ENCODE measurements around the gene TCN1.
"Not testable (repeated sequence)": the region's sequence is repeated elsewhere in the genome, so short reads cannot be mapped to it uniquely, and the experiment has no call there.

Gene TCN1, protein sequence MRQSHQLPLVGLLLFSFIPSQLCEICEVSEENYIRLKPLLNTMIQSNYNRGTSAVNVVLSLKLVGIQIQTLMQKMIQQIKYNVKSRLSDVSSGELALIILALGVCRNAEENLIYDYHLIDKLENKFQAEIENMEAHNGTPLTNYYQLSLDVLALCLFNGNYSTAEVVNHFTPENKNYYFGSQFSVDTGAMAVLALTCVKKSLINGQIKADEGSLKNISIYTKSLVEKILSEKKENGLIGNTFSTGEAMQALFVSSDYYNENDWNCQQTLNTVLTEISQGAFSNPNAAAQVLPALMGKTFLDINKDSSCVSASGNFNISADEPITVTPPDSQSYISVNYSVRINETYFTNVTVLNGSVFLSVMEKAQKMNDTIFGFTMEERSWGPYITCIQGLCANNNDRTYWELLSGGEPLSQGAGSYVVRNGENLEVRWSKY

GRCh38 chr11:59866397-59866796 is at the start of gene TCN1:
TSS of gene TCN1 (minus strand) at chr11:59866487. CDS start at chr11:59866470, 17 bp downstream.
- DNase-seq, result no peak

- DNase-seq, result not testable (repeated sequence)
Measured at GRCh38 chr11:59903569-59903968, 37.3 kb upstream of the TCN1 start.

DNA sequence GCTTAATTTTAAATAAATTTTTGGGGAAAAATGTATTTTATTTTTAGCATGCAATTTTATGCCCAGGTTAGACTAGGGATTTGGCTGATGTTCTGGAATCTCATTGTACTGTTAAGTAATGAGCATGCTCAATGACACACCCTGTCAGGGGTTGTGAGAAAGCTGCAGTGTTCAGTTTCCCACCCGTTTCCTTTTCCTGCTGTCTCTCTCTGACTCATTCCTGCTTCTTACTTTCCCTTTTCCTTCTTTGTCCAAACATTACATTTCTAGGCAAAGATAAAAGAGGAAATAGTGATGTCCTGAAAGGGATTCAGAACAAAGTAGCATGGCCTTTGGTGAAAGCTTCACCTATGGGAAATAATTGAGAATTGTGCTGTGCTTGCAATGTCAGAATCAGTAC is 35.0 kb upstream of the TCN1 start:
- no peak for DNase-seq

DNA sequence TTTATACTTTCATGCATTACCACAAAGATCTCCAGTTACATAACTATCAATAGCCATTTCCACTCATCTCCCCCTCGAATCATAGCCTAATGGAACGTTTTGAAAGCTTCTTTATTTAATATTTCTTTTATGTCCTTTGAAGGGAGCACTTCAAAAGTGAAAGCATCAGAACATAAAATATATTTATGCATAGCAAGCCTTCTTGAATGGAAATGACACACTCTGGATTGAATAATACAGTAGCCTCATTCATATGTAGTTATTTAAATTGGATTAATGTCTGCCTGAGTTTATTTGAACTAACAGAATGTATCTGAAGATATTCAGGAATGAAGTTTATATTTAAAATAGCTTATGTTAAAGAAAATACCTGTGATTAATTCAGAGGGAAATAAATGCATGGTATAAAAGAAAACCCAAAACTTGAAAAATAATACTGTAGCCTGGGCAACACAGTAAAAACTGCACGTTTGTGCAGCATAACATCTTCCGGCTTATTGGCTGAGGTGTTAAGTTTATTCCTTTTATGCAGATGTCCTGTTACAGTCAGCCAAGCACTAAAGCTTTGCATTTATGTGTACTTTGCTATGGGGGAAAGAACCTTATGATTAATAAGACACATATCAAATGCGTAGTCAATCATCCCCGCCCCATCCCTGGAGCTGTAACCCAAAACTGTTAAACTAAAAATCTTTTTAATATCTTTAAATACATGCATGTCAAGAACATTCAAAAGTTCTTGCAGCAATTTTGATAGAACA is 34.3 kb upstream of the TCN1 start:
- no peak for DNase-seq

- DNase-seq, result no peak
Measured at GRCh38 chr11:59899532-59899931, 33.2 kb upstream of the TCN1 start.

GRCh38 chr11:59898650-59899049 is 32.4 kb upstream of the TCN1 start:
- DNase-seq, result no peak

- DNase-seq, result no peak
Measured at GRCh38 chr11:59898046-59898445, 31.8 kb upstream of the TCN1 start.

GRCh38 chr11:59894616-59895015 is 28.3 kb upstream of the TCN1 start:
- DNase-seq, result no peak

- DNase-seq, result no peak
Measured at GRCh38 chr11:59891781-59892181, 25.5 kb upstream of the TCN1 start.

- DNase-seq, result not testable (repeated sequence)
Measured at GRCh38 chr11:59887156-59887555, 20.9 kb upstream of the TCN1 start.

GRCh38 chr11:59883597-59883996 is 17.3 kb upstream of the TCN1 start:
- DNase-seq, result no peak

- DNase-seq, result no peak
Measured at GRCh38 chr11:59879567-59879966, 13.3 kb upstream of the TCN1 start.

GRCh38 chr11:59878575-59878974 is 12.3 kb upstream of the TCN1 start, which contains the start of gene OOSP3:
TSS of gene OOSP3 (plus strand) at chr11:59878782. CDS start at chr11:59878809, 27 bp downstream.
- no peak for DNase-seq

- DNase-seq, result no peak
Measured at GRCh38 chr11:59877784-59878183, 11.5 kb upstream of the TCN1 start.

DNA sequence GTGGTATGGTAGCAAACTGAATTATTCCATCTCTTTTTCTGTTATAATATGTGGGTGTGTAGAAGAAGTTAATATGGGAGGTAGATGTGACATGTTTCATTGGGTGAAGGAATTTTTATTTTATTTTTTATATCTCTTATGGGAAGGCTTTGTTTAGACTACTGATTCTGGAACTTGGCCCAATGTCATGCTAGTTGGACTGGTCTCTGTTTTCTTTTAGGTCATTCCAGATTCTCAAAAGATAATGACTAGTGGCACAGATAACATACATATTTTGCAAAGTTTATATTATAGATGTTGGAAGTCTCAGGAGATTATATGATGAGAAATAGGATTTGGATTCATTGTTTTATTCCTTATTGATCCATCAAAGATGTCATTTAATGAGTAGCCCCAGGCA is 11.0 kb upstream of the TCN1 start:
- DNase-seq, result no peak

DNA sequence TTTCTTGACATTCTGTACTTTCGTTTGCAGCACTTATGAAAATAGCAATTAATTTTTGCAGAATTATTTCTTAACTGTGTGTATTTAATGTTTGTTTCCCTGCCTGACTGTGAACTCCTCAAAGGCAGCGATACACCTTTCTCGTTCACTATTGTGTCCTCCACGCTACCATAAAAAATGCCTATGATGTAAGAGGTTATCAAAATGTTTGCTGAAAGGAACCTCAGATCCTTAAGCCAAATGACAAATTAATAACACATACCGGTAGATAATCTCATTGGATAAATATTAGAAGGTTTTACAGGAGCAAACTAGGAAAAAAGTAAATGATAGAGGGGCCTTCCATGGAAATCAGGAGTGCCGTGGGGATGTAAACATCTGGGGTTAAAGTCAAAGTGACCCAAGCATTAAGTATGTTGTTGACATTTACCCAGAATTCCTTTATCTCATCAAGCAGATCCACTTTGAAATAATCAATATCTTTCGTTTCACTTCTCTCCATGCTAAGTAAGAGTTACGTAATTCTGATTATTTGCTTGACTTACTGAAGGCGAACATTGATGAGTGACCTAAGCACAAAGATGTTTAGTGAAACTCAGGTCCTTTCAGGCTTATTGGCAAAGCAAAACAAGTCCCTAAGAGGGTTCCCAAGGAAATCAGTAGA is 9.7 kb upstream of the TCN1 start:
- DNase-seq, result no peak

DNA sequence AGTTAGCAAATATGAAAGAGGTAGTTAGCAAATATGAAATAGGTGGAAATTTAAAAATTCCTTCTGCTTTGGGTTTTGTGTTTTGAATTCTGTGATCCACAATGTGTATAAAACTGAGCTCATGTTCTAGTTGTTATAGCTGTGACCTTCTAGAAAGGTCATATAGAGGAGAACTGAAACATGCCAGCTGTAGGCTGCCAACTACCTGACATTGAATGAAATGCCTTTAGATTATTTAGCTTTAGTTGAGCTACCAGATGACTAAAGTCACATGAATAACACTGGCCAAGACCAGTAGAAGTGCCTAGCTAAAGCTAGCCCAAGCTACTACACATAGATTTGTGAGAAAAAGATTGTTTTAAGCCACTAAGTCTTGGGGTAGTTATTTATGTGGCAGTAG is 5.8 kb upstream of the TCN1 start:
- DNase-seq, result no peak

GRCh38 chr11:59867946-59868345 is 1.7 kb upstream of the TCN1 start:
- DNase-seq, result no peak

DNA sequence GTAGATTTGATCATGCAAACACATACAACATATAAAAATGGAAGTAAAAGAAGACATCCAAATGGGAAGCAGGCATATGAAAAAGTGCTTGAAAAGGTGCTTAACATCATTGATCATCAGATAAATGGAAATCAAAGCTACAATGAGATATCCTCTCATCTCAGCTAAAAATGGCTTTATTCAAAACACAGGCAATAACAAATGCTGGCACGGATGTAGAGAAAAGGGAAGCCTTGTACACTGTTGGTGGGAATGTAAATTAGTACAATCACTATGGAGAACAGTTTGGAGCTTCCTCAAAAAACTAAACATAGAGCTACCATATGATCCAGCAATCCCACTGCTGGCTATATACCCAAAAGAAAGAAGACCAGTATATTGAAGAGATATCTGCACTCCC is 549 bp upstream of the TCN1 start:
- no peak for DNase-seq

DNA sequence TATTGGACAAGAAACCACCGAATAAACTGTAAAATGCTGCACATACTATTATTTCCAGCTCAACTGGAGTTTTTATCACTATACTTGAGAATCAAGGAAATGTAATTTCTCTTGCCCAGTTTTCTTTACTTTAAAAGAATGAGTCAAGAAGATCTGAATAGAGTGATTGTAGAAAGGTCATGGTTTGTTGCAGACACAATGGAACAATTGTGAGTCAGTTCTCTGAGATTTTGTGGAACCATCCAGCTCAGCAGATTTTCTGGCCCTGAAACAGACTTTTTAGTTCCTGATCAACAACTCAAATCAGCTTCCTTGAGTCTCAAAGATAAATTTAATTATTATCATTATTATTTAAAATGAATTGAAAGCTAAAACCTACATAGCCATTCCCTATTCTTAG is 1.3 kb downstream of the TCN1 start:
- no peak for DNase-seq

- DNase-seq, result no peak
Measured at GRCh38 chr11:59862252-59862651, 4.0 kb downstream of the TCN1 start.

DNA sequence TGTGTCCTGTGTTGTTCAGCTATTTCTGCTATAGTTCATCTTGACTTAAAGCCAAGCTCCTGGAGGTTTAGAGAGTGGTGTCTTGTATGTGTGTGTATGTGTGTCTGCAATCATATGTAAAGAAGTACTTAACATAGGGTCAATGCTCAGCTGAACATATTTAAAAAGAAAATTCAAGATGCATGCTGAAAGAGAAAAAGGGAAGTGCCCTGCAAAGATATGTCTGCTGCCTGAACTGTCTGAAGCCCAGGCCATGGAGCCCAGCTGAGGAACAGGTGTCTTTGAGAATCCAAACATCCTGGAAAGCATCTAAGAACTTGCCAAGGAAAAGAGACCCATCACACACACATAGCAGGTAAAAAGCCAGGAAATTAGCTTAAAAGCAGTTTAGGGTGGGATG is 6.6 kb downstream of the TCN1 start:
- DNase-seq, result no peak

Measured in NCI-H748 treated with DMSO at 0.1 percent for 48 hours (cell line).